Glomerular visceral epithelial cell (primary cell): ENCODE measurements around the gene DMC1.
A peak's percentile ranks its signal among the peaks of the same experiment; 100 is the strongest.
"Not testable (repeated sequence)": the region's sequence is repeated elsewhere in the genome, so short reads cannot be mapped to it uniquely, and the experiment has no call there.

ENCODE experiments used
- DNase-seq: peaks from one replicate; pipeline ENCODE4 v3.0.0-alpha.2; 2016; ENCODE audit errors: extremely low spot score

Gene DMC1, protein sequence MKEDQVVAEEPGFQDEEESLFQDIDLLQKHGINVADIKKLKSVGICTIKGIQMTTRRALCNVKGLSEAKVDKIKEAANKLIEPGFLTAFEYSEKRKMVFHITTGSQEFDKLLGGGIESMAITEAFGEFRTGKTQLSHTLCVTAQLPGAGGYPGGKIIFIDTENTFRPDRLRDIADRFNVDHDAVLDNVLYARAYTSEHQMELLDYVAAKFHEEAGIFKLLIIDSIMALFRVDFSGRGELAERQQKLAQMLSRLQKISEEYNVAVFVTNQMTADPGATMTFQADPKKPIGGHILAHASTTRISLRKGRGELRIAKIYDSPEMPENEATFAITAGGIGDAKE

DNA sequence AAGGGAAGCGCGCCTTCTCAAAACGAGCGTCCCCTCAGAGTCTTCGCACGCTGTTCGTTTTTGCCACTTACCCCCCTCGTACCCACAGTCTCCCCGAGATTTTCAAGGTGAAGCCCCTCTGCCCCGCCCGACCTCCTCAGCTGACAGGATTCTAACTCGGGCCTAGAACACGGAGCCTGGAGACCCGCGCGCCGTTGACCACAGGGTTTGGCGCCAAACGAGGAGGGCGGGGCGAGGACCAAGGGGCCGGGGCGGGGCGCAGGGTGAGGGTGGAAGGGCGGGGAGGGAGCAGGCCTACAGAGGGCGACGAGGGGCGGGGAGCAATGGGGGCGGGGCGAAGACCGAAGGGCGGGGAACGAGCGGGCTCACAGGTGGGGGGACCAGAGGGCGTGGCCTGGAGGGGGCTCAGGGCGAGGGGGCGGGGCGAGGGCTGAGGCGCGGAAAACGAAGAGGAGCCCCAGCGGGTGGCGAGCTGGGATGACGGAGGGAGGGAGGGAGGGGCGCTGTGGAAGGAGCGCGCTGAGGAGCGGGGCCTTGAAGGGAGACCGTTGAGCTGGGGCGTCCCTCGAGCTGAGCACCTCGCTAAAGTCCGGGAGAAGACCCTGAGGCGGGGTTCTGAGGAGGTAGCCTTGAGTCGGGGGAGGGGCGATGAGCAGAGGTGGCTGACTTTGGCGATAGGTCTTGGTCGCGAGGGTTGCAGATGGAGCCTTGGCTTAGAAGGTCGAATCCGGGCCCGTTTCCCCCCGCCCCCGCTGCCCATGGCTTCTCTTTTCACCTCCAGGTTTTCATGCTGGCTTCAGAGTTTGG is at the start of gene DMC1:
DMC1 (minus strand) TSS at position 212 of the 807 bp plus-strand sequence. CDS start 1,927 bp downstream, outside the sequence.
- DNase-seq, result peak; percentile 95

DNA sequence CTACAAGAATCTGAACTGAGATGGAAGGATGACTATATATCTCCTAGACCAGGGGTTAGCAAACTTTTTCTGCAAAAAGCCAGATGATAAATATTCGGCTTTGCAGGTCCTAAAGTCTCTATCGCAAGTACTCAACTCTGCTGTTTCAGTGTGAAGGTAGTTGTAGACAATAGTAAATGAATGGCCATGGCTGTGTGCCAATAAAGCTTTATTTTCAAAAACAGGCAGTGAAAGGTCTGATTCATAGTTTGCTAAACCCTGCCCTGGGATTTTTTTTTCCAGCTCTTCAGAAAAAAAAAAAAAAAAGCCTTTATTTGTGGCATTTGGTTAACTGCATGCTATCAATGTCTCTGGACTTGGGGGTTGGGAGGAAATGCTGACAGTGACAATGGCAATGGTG is 48.7 kb upstream of the DMC1 start:
- DNase-seq, result no peak

DNA sequence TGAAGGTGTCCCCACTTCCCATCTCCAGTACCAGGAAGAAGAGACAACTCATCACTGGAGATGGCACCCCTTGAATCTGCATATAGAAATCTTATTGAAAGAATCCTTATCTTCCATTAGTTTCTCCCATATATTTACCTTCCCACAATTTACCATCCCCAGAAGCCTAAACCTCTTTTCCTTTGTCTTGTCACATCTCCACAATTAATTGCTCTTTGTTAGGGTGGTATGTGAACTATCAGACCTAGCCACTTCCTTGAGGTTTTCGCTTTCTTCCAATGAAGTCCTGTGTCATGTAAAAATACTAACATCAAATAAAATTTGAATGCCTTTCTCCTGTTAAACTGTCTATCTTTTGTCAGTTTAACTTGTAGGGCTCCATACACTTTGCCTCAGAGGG is 48.3 kb upstream of the DMC1 start:
- no peak for DNase-seq

DNA sequence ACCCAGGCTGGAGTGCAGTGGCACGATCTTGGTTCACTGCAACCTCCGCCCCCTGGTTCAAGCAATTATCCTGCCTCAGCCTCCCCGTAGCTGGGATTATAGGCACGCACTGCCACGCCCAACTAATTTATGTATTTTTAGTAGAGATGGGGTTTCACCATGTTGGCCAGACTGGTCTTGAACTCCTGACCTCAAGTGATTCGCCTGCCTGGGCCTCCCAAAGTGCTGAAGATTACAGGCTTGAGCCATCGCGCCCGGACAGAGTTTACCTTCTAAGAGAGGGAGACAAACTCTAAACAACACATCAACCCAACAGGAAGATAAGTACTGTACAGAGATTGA is 45.1 kb upstream of the DMC1 start:
- DNase-seq, result not testable (repeated sequence)

DNA sequence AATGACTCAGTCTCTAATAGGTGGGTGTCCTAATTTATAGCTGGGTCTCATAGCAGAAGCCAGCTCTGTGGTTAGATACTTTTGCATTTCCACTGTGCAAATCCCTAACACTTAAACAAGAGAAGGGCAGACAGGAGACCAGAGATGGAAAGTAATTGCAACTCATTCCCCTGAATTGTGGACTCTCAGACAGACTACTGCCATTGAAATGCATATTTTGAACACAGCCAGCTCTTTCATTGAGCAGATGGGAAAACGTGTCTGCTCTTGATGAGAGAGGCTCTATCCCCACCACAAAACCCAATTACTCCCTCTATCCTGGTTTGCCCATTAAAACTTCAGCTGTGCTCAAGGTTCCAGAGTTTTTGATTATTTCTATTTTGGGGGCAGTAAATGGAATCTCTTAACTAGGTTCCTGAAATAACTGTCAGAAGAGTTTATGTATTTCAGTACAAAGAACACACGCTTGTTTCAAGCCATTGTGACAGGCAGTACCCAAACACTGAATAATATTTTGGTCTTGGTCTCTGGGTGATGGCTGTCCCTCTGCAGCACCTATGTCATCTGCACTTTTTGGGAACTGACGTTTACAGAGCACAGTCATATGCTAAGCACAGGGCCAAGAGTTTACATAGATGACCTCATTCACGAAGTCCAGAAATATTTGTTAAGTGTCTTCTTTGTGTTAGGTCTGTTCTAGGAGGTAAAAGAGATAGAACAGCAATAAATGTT is 44.5 kb upstream of the DMC1 start:
- no peak for DNase-seq

DNA sequence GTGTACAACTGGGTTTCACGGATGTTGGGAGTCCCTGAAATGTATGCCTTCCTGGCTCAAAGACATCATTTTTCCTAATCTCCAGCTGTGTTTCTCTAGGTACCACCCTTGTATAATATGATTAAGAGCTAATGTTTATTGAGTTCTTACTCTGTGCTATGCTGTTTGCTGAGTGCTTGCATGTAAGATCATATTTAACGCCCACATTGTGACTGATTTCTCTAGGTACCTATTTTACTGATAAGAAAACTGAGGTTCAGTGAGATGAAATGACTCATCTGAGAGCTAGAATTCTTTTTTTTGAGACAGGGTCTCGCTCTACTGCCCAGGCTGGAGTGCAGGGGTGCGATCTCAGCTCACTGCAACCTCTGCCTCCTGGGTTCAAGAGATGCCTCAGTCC is 43.6 kb upstream of the DMC1 start:
- DNase-seq, result no peak

DNA sequence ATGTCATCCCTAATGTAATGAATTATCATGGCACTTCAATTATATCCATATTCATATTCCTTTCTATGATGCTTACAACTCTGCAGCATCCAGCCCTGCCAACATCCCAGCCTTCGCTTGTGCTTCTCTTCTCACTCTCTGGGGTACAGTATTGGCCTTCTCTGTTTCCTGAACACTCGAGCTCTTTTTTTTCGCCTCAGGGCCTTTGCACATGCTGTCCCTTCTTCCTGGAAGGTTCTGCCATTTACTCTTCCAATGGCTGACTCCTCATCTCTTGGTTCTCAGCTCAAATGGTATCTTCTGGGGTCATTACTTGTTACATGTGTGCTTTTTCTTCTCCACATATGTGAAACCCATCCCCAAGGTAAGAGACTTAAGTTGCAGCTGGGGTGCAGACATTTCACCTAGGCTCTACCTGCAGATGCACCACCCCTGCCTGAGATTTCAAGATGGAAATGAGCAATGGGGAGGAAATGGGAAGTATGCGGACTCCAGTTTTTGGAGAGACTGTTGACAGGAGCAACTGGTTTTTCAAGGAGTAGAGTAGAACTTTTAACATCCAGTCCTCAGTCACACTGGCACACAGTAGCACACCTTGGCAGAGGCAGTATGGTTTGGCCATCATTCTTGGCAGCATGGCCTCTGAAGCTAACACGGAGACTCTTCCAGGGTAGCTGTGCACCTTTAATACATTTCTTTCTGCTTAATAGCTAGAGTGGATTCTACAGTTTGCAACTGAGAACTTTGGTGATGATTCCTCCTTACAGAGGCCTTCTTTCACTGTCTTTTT is 42.4 kb upstream of the DMC1 start:
- DNase-seq, result no peak

DNA sequence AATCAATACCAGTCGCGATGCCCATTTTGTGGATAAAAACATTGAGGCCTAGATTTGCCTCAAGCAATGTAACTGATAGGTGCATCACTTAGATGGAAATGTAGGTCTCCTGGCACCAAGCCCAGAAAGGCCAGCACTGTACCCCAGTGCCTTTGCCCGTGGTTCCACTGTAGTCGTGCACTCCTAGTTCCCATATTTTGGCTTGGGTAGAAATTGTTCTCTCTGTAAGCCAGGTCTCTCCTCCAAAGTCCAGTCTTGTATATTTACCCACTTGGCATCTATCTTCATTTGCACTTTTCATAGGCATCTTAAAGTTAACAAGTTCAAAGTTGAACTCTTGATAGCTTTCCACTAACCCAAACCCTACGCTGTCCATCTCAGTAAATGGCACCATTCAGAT is 41.6 kb upstream of the DMC1 start:
- no peak for DNase-seq

DNA sequence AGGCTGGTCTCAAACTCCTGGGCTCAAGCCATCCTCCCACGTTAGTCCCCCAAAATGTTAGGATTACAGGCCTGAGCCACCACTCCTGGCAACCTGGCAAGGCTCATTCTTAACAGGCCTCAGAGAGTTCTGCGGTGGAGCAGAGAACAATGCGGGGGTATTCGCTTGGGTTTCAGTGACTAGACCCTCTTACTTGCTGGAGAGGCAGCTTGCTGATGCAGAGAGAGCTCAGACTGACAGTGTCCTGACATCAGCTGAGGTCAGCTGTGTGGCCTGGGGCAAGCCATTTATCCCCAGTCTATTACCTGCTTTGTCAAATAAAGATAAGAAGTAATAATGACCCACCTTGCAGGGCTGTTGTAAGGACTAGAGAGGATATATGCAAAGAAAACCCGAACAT is 40.3 kb upstream of the DMC1 start:
- DNase-seq, result no peak

DNA sequence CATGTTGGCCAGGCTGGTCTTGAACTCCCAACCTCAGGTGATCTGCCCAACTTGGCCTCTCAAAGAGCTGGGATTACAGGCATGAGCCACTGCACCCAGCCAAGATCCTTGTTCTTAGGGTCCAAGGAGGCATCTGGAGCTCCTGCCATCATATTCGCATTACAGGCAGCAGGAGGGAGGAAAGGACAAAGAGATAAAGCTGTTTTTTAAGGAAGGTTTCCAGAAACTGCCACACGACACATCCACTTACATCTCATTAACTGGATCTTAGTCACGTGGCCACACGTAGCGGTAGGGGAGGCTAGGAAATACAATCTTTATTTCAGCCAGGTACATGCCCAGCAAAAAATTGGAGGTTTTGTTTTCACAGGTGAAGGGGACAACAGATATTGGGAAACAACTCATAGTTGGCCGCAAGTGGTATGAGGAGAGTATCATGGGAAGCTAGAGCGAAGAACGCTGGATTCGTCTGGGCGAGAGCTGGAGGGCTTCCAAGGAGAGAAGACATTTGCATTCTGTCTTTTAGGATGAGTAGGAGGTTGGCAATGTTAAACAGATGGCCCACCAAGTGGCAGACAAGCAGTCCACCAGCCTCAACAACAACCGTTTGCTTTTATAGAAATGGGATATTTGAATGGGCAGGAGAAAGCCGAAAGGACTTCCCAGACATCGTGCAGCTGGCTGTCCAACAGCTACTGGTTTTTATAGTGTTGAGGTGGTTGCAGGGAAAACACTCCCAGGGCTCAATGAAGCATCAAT is 39.2 kb upstream of the DMC1 start:
- no peak for DNase-seq

DNA sequence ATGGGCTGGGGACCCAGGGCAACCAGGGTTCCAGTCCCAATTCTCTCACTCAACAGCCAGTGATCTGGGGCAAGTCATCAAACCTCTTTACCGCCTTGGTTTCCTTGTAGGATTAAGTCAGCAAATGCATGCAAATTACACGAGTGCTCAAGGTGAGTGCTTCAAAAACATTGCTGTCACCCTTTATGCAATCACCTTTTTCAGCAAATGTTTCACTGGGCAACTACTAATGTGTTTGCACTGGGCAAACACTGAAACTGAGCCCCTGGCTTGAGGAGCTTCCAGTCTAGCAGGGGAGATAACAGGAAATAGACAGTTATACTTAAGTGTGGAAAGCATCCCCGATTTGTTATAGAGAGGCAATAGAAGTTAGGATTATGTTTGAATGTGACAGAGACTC is 37.7 kb upstream of the DMC1 start:
- no peak for DNase-seq

DNA sequence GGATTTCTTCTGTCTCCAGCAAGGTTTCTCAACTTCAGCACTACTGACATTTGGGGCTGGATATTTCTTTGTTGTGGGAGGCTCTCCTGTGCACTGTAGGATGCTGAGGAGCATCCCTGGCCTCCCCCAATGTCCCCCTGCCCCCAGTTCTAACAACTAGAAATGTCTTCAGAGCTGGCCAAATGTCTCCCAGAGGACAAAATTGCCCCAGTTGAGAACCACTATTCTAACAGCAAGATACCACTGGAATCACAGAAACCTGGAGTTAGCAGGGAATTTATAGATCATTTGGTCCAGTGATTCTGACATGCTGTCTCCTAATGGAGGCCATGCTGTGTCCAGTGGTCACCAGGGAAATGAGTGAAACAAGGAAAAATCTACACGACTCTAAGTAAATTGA is 32.2 kb upstream of the DMC1 start:
- no peak for DNase-seq

DNA sequence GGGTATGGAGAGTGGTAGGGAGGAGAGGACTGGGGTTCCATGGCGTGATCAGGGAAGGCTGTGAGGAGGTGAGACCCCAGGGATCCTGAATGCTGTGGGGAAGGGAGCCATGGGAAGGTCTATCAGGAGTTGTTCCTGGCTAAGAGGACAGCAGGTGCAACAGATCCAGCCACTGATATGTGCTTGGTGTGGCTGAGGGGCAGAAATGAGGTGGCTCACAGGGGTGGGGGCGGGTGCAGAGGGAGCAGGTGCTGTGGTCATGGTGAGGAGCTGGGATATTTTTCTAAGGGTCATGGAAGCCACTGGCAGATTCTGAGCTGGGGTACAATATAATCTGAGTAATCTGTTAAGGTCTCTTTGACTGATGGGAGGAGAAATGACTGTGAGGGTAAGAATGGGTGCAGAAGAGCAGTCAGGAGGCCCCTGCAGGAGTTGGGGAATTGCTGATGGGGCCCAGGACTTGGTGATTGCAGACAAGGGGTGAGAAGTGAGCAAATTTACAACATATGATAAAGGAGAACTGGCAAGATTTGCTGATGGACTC is 31.3 kb upstream of the DMC1 start:
- DNase-seq, result no peak

DNA sequence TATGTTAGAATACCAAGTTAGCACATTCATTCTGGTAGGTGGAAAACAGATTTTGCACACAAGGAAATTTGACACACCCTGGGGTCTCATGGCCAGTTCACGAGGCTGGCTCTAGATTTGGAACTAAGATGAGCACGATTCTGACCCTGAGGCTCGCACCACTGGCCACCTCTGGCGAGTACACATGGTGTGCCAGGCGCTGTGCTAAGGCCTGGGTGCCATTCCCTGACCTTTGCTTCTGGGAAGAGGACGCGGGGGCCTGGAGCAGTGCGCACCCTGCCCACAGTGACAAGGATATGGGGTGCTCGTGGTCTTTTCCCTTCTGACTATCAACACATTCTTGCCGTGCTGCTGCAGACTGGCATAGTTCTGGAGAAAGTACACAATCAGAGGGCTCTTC is 29.5 kb upstream of the DMC1 start:
- no peak for DNase-seq

DNA sequence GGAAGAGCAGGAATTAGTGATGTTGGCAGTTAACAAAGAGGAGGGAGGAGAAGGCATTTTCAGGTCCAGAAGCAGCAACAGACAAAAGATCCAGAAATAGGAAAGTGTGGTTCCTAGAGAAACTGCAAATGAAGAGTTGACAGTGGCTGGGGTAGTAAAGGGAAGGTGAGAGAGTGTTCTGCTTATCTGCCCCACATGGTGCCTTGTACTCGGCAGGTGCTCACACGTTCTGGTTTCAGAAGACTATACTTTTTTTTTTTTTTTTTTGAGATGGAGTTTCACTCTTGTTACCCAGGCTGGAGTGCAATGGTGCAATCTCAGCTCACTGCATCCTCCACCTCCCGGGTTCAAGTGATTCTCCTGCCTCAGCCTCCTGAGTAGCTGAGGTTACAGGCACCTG is 12.9 kb upstream of the DMC1 start:
- DNase-seq, result not testable (repeated sequence)

DNA sequence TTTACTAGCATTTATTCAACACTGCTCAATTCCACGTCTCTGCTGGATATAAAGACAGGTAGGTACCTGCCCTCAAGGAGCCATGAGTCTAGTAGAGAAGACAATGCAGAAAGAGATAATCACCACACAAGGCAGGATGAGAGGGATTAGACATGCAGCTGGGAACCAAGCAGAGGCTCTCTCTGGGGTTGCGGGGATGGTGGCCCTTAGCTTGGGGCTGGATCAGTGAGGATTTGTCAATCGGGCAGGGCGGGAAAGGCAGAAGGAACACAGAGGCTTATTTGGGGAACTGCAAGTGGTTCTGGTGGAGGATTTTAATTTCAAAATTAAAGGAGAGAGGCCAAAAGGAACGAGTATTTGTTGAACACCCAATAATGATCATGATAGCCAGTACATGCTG is 8.5 kb upstream of the DMC1 start:
- DNase-seq, result no peak

DNA sequence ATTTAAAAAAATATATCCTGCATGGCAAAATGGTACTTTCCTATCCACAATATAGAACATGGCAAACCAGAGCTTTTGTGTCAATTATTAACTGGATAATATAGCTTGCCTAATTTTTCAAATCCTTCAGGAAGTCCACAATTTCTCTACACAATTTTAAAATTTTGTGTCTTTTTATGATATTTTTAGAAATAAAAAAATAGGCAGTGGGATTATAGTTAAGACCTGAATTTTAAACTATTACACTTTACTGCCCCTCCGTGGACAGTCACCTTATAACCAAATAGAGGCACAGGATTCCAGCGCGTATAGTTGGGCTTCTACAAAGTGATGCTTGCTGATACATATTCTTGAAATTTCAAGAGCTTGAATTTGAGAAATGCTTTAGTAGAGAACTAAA is 2.1 kb upstream of the DMC1 start:
- DNase-seq, result peak; percentile 55

DNA sequence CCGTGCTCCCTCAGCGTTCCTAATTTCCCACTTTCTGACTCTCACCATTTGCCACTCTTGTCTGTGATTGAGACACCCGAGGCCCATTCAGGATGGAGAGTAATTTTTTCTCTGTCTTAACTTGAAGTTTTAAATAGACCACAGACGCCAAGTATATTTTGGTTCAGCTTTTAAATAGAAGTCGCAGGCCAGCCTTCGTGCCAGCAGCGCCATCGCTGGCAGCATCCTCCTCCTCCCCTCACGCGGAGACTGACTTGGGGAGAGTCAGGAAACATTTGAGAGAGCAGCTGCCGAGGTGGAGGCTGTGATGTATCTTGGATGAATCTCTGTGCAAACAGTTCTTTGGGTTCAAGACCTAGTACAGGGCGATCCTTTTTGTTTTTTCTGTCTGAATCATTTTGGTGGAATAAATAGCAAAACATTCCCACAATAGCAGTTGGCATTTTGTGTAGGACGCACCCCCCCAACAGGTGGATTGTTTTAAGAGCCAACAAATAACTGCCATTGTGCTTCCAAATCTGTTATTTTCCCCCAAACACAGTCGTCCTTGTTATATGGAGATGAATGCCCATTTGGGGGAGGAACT is 889 bp upstream of the DMC1 start:
- no peak for DNase-seq

DNA sequence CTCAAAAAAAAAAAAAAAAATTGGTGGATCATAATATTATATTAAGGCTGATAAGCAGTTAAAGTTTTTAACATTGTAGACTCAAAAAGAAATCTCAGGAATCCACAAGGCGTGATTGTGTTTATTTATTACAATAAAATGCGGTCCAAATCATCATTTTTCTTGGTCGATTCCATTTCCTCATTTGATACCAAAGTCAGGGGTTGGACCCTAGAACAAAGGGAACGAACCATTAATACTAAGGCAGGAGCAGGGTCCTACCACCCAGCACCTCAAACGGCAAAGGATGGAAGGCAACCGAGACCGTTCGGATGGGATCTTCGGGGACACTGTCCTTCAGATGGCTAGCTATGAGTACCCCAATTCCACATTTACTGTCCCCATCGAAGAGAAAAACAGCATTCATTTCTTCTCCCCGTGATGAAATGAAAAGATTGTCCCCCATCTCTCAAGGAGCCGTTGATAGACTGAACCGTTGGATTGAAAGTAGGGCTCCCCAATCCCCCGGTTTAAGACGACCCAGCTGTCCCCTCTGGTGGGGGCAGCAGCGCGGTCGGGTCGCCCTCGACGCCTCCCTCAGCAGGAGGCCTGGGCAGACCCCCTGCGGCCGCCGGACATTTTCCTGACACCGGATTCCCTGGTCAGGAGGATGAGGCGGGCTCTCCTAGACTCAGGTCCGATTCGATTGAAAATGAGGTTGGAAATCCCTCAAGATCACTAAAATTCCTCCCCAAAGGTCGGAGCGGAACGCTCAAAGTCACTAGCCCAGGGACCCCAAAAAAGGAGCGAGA is 607 bp downstream of the DMC1 start:
- no peak for DNase-seq
